ENCODE results near the gene CFAP74. TPM values are rescaled to one million over a fixed set of nuclear protein-coding genes. Genes with fewer than 3 reads are reported as not detected.
A peak's percentile ranks its signal among the peaks of the same experiment; 100 is the strongest.

Gene CFAP74
- total RNA-seq, 4 donors from 2014 or later: 0.35 to 1.1 (median 0.83) TPM; not detected in 1

DNA sequence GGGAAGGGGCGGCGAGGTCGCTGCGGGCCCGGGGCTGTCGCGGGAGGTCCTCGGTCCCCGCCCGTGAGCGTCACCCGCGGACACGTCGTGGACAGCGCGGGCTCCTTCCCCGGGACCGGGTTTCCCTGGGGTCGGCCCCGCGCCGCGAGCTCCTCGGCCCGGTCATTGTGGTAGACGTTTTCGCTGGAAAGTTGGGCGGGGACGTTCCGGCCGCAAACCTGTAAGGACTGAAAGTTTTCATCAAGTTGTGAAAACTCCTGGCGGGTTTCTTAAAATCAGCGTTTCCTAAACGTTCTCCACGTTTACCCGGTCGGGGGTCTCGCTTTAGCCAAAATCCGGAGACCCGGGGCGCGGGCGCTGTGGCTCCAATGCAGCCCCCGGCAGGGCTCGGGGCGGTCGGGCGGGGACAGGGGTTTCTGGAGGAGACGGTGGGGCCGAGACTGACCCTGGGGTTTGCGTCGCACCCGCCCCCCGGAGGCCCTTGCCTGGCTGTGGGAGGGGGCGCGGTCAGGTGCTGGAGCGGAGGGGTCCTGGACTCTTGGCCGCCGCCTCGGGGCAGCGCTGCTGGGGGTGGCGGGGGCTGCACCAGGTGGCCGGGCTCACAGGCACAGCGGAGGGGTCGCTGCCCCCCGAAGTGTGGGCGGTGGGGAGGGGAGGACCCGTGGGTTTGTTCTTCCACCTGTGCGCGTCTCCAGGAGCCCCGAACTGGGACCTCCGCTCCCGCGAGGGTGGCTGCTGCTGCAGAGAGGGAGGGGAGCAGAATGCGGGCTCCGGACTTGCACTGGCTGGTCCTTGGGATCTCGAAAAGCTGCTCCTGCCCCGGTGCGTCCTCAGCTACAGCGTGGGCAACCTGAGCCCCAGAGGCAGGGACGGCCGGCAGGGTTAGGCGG lies 47.5 kb upstream of the CFAP74 start:
- DNase-seq: no peak
- TF ChIP-seq POLR2A (IDR thresholded peaks at IDR 0.05): no peak
- TF ChIP-seq, protein P1, sequence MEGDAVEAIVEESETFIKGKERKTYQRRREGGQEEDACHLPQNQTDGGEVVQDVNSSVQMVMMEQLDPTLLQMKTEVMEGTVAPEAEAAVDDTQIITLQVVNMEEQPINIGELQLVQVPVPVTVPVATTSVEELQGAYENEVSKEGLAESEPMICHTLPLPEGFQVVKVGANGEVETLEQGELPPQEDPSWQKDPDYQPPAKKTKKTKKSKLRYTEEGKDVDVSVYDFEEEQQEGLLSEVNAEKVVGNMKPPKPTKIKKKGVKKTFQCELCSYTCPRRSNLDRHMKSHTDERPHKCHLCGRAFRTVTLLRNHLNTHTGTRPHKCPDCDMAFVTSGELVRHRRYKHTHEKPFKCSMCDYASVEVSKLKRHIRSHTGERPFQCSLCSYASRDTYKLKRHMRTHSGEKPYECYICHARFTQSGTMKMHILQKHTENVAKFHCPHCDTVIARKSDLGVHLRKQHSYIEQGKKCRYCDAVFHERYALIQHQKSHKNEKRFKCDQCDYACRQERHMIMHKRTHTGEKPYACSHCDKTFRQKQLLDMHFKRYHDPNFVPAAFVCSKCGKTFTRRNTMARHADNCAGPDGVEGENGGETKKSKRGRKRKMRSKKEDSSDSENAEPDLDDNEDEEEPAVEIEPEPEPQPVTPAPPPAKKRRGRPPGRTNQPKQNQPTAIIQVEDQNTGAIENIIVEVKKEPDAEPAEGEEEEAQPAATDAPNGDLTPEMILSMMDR (IDR thresholded peaks at IDR 0.05): no peak
- no peaks in the 10 kb centered on the region for H3K27me3 ChIP-seq
- H3K9me3 ChIP-seq: no peaks in the 10 kb centered on the region
- peaks cover 0 to 8% (median 0%) of the 10 kb centered on the region in 3 donors for H3K36me3 ChIP-seq
- H3K4me3 ChIP-seq: peak overlapping the region; percentile 61 to 99 (median 81)
- H3K27ac ChIP-seq: peak overlapping the region; percentile 68 to 96 (median 86)
- H3K4me1 ChIP-seq: peaks cover 4 to 32% (median 14%) of the 10 kb centered on the region in 4 donors

DNA sequence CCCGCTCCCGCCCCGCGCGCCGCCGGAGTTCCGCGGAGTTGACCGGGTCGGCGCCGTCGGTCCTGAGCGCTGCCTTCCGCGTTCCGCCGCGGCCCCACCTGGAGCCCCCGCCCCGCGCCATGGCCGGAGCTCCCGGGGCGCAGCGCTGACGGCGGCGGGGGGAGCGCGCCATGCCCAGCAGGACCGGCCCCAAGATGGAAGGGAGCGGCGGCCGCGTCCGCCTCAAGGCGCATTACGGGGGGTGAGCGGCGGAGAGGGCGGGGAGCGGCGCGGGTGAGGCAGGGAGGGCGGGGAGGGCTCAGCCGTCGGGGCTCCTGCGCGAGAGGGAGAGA lies 46.8 kb upstream of the CFAP74 start:
- H3K36me3 ChIP-seq: peaks cover 0 to 2% (median 0%) of the 10 kb centered on the region in 3 donors
- H3K27ac ChIP-seq: peak overlapping the region; percentile 68 to 96 (median 86)
- no peaks in the 10 kb centered on the region for H3K27me3 ChIP-seq
- H3K9me3 ChIP-seq: no peaks in the 10 kb centered on the region
- peak overlapping the region; percentile 61 to 99 (median 81) for H3K4me3 ChIP-seq
- no peak for DNase-seq
- TF ChIP-seq, protein P1 (IDR thresholded peaks at IDR 0.05): no peak
- TF ChIP-seq POLR2A (IDR thresholded peaks at IDR 0.05): peak; percentile 20 to 22
- H3K4me1 ChIP-seq: peaks cover 4 to 38% (median 15%) of the 10 kb centered on the region in 4 donors

DNA sequence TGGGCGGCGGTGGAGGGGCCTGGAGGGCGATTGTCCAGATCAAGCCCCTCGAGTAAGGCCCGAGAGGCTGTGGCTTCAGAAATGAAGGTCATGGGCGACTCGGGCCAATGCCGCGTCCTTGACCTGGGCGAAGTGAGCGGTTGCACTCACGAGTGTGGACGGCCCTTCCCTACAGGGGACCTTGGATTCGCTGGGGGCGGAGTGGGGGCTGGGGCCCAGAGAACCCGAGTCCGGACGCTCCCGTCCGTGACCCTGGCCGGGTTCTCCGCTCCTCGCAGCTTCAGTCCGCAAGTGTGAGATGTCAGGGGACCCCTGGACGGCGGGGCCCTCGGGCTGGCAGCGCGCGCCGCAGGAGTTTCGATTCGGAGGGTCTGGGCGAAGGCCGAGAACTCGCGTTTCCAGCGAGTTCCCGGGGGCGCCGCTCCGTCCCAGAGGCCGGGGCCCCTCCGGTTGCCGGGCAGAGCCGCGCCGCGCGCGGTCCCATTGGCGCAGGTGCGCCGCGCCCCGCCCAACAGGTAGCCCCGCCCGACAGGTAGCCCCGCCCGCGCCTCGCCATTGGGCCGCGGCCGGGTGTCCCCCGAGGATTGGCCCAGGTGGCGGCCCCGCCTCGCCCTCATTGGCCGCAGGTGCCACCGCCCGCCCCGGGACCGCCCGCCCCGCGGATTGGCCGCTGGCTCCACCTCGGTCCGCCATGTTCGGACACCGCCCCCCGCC lies 46.3 kb upstream of the CFAP74 start, which contains the start of gene PRKCZ:
Gene PRKCZ, plus strand, starts transcription at position 694 of the 714 bp plus-strand sequence. CDS start 220 bp downstream, outside the sequence.
- Histone ChIP-seq H3K36me3 (no peaks in the 10 kb centered on the region), H3K4me1 (peaks cover 9 to 44% (median 19%) of the 10 kb centered on the region in 4 donors), H3K27me3 (no peaks in the 10 kb centered on the region), H3K4me3 (peak within 1 kb of the TSS; percentile 61 to 99 (median 81)), H3K9me3 (no peaks in the 10 kb centered on the region), H3K27ac (peak within 1 kb of the TSS; percentile 80 to 96 (median 86))
- peak; percentile 94 to 98 (median 98) for DNase-seq
- TF ChIP-seq, protein P1 (IDR thresholded peaks at IDR 0.05): peak in 1 of 6 experiments; percentile 2
- TF ChIP-seq POLR2A (IDR thresholded peaks at IDR 0.05): peak; percentile 79 to 82

DNA sequence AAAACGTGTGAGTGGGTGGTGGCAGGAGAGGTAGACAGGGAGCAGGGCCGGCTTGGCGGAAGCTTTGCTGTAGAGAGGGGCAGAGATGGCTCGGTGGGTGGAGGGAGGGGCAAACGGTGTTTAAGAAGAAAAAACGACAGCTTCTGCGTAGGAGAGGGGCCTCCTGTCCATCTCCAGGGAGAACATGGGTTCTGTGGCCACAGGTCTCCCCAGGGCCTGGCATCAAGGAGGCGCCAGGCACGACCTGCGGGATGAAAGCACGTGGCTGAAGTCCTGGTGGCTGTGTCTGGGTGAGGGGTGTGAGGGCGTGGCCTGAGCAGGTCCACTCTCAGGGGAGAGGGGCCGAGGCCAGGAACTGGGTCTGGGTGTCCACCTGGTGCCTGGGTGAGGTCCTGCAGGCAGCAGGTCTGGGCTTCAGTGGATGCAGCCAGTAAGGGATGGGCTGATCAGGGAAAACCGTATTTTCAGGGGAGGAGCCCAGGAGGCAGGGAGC lies 45.7 kb upstream of the CFAP74 start:
- no peaks in the 10 kb centered on the region for H3K9me3 ChIP-seq

More for the DNA sequence above, 45.7 kb upstream of the CFAP74 start:
- peaks cover 13 to 49% (median 21%) of the 10 kb centered on the region in 4 donors for H3K4me1 ChIP-seq
- no peaks in the 10 kb centered on the region for H3K36me3 ChIP-seq
- peak overlapping the region; percentile 80 to 96 (median 86) for H3K27ac ChIP-seq
- TF ChIP-seq POLR2A (IDR thresholded peaks at IDR 0.05): no peak
- TF ChIP-seq, protein P1 (IDR thresholded peaks at IDR 0.05): peak; percentile 10 to 65 (median 38)
- DNase-seq: peak in 1 of 3 donors; percentile 64
- H3K27me3 ChIP-seq: no peaks in the 10 kb centered on the region
- peak overlapping the region; percentile 61 to 99 (median 81) for H3K4me3 ChIP-seq

Data from Peyer's patch (tissue), 4 donors.